ENCODE measurements around the gene ZBTB16.

Gene ZBTB16

GRCh38 chr11:114261791-114262190 is 202.3 kb downstream of the ZBTB16 start:
- DNase-seq (ENCODE audit: low spot score): no peak

DNA sequence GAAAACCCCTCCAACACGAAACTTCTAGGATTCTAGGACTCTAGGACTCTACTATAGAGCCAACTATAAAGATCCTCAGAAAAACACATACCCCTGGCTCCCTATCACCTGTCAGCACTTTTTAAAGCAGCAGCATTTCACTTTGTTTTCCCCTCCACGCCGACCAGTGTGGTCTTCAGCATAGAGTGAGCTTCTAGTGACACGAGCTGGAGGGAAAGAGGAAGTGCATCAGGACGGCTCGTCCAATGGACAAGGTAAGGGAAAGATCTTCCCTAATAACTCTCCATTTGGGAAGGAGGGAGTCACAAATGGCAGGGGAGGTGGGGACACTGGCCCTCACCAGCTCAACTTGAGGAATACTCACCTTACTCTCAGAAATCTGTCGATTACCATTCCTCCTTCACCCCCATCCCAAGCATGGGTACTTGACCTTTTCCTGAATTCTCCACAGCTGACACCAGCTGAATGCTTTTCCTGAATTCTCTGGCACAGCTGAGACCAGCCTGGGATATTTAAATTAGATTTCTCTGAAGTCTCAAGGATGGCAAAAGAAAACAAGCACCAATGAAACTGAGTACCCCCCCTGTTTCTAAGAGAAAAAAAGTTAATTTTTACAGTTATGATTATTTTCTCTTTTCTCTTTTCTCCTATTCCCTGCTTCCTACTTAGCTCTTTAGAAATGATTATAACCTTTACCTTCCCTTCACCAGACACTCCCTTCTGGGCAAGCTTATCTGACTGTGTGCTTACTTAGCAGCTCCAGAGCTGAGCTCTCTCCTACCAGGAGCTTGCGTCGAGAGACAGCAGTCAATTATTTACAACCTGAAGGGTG is 203.4 kb downstream of the ZBTB16 start:
- peak; percentile 70 for DNase-seq (ENCODE audit: low spot score)

DNA sequence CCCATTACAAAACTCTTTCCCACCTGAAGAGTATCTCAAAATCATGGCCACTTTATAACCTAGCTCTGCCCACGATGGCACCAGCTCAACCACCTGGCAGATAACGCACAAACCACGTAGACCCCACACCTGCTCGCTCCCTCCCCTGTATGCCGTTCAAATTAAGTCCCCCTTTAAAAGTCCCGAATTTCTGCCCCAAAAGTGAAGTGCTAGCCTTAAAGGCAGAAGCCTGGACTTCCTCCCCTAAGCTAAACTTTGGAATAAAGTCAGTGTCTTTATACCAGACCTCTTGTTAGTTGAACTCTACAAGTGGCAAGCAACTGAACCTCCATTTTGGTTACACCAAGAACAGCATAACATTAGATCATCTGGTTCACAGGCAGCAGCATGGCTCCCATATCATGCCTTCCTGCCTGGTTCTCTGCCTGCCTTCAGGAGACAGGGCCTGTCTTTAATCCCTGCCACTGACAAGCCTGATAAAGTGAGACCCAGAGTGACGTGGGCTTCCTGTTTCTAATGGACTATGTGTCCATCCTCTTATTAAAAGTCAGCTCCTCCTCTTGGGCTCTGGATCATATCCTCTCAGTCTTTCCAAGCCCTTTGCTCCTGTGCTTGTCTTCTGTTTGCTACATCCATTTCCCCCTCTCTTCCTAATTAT is 204.1 kb downstream of the ZBTB16 start:
- DNase-seq (ENCODE audit: low spot score): no peak

DNA sequence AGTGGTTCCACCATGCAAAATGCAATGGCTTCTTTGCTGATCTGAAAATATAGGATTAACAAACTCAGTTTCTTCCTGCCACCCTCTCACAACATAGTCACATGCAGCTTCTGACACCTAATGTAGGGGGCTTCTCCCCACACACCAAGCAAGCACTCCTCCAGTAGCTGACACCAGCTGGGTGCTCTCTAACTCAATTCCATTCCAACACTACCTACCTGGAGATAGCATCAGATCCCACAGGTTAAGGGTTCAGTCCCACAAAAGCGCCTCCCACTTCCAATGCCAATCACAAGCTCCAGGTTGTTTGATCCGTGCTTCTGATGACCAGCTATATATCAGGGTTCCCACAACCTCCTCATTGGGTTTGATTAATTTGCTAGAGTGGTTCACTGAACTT is 204.9 kb downstream of the ZBTB16 start:
- no peak for DNase-seq (ENCODE audit: low spot score)

DNA sequence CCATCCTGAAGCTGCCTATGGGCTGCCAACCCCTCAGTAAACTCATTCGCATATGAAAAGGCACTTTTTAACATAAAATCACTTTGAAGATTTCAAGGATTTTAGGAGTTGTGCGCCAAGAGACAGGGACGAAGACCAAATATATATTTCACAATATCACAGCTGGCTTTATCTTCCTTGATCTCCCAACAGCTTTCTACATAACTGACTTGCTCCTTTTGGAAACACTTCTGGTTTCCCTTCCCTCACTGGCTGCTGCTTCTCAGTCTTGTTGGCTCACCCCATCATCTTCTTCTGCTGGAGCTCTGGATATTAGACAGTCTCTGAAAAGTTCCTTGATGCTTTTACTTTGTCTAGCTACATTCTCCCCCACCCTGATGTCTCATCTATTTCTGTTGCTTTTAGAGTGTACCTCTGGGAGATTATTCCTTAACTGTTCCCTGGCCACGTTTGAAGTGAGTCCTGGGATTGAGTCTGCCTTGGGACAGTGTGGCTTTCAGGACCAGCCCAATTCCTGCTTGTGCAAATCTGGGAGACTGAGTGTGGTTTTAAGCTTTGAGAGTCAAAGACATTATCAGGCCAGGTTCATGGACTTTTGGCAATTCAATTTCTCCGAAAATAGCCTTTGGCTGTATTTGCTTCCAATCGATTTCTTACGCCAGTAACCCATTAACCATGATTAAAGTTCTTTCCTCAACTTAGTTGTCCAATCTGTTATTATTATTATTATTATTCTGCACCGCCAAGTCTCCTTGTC is 205.8 kb downstream of the ZBTB16 start:
- DNase-seq (ENCODE audit: low spot score): no peak

DNA sequence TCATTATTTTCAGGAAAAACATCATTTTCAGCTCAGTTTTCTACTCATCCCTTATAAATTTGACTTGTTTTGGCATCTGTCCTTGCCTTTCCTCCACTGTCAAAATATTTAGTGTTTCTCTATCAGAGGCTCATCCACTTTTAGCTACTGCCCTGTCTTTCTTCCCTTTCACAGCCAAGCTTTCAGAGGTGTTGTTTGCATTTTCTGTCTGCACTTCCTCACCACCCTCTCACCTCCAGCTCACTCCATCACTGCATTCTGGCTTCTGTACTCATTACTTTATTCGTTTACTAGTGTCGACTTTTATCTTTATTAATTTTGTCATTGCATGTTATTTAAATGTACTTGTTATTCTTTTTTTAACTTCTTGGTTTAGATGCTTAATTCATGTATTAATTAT is 210.0 kb downstream of the ZBTB16 start:
- DNase-seq (ENCODE audit: low spot score): no peak

DNA sequence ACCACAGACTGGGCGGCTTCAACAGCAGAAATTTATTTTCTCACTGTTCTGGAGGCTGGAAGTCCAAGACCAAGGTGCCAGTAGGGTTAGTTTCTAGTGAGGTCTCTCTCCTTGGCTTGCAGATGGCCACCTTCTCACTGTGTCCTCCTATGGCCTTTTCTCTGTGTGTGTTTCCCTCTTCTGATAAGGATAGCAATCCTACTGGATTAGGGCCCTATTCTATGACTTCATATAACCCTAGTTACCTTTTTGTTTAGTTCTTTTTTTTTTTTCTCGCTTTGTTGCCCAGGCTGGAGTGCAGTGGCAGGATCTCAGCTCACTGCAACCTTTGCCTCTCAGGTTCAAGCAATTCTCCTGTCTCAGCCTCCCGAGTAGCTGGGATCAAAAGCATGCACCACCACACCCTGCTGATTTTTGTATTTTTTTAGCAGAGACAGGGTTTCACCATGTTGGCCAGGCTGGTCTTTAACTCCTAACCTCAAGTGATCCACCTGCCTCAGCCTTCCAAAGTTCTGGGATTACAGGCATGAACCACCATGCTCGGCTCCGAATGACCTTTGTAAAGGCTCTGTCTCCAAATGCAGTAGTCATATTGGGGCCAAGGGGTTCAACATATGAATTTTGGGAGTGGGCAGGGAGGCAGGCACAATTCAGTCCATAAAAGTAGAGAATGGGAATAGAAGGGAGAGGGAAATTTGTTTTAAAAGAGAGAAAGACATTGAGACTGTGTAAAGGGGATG is 211.2 kb downstream of the ZBTB16 start:
- DNase-seq (ENCODE audit: low spot score): no peak

- DNase-seq (ENCODE audit: low spot score): no peak
These were observed 211.8 kb downstream of the ZBTB16 start for GRCh38 chr11:114271316-114271715.

- DNase-seq (ENCODE audit: low spot score): no peak
These were observed 212.8 kb downstream of the ZBTB16 start for GRCh38 chr11:114272311-114272710.

GRCh38 chr11:114273071-114273470 is 213.6 kb downstream of the ZBTB16 start:
- DNase-seq (ENCODE audit: low spot score): no peak

DNA sequence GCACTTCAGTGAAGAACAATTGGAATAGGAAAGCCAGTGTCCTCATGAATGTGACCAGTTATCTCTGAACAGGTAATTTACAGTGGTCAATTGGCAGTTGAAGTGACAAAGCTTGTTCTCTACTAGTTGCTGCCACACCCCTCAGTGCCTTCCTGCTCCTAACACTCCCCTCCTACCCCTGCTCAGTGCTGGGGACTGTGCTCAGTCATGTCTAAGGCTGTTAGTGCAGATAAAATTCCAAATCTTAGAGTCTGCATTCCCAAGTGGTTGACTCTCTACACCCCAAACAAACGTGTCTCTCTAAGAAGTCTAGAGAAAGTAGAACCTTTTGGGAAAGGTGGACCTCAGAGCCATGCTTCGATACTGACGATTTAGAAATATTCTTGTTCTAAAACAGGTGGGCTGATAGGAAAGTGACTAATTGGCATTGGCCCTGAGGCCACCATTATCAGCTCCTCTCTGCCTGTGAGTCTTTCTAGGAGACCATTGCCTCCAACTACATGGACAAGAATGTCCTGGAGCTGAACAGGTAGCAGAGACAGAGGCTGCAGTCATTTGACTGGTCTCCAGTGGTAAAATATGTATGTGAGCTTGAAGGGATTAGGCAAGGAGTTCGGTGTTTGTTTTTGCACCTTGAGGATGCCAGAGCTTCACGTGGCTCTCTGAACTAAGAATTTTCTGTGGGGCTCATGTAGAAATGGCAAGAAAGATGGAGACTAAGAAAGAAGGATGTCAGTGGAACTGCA is 214.6 kb downstream of the ZBTB16 start:
- DNase-seq (ENCODE audit: low spot score): no peak

GRCh38 chr11:114274637-114275036 is 215.1 kb downstream of the ZBTB16 start:
- DNase-seq (ENCODE audit: low spot score): no peak

DNA sequence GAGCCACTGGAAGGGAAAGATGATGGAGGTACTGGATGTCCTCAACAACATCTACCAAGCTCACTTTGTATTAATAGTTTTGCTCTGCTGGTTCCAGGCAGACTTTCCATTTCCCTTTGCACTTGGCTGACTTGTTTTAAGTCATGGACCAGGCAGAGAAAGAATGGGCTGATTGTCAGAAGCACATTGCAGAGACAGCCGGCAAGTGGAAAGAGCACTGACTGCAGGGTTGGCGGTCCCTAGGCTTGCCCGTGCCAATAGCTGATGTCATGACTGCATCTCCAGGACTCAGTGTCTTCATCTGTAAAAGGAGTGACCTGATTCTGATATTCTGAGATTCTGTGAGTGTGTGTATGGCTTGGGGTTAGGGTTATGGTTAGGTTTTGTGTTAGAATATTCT is 215.8 kb downstream of the ZBTB16 start:
- no peak for DNase-seq (ENCODE audit: low spot score)

- DNase-seq (ENCODE audit: low spot score): no peak
These were observed 216.6 kb downstream of the ZBTB16 start for GRCh38 chr11:114276077-114276476.

DNA sequence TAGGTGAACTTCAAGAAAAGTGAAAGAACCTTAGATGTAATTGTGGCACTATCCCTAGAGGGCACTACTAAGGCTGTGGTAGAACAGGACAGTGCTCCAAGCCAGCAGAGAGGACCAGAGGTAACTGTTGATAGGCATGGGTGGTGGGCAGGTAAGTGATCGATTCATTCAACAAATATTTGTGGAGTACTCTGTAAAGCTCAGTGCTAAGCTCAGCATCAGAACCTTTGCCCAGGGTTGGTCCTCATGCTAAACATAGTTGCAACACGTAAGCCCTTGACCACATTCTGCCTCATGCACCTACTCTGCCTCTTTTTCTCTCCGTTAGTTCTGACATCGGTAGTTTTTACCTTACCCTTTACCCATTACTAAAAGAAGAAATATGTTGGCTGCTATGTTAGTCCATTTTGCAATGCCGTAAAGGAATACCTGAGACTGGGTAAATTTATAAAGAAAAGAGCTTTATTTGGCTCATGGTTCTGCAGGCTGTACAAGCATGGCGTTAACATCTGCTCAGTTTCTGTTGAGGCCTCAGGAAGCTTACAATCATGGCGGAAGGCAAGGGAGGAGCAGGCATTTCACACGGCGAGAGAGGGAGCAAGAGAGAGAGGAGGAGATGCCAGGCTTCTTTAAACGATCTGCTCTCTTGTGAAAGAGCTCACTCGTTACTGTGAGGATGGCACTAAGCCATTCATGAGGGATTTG is 218.3 kb downstream of the ZBTB16 start:
- DNase-seq (ENCODE audit: low spot score): no peak

GRCh38 chr11:114278342-114279065 is 219.0 kb downstream of the ZBTB16 start:
- no peak for DNase-seq (ENCODE audit: low spot score)

- peak; percentile 86 for DNase-seq (ENCODE audit: low spot score)
These were observed 220.5 kb downstream of the ZBTB16 start for GRCh38 chr11:114279792-114280546.

GRCh38 chr11:114280696-114281095 is 221.2 kb downstream of the ZBTB16 start:
- DNase-seq (ENCODE audit: low spot score): peak; percentile 91

- no peak for DNase-seq (ENCODE audit: low spot score)
These were observed 222.0 kb downstream of the ZBTB16 start for GRCh38 chr11:114281388-114281956.
